HL-60 (cell line): ENCODE data around the gene TMC5.

Experiments used
- POLR2AphosphoS5 ChIP-seq: IDR thresholded peaks from 2 replicates; pipeline ENCODE4 v1.6.1; 2012; ENCODE audit warnings: low read depth
- TF ChIP-seq, protein P1 (sequence below): IDR thresholded peaks from one replicate; pipeline ENCODE4 v1.5.1; 2011; ENCODE audit warnings: low read length, control low read depth, inconsistent platforms; ENCODE audit not compliant: insufficient read depth
- TF ChIP-seq, protein P2 (sequence below): IDR thresholded peaks from 2 replicates; pipeline ENCODE4 v1.6.1; 2012; ENCODE audit warnings: low read depth; ENCODE audit not compliant: insufficient replicate concordance

DNA sequence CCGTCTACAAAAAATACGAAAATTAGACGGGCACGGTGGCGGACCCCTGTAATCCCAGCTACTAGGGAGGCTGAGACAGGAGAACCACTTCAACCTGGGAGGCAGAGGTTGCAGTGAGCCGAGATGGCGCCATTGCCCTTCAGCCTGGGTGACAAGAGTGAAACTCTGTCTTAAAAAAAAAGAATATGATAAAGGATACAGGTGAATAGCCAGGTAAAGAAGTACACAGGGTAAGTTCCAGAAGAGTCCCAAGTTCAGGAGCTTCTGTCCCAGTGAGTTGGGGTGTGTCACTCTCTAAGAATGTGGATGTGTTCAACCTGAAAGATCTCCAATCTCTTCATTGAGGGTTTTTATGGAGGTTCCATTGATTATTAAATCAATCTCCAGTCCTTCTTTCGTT is 6.8 kb downstream of the TMC5 start:
- TF ChIP-seq, protein P1, sequence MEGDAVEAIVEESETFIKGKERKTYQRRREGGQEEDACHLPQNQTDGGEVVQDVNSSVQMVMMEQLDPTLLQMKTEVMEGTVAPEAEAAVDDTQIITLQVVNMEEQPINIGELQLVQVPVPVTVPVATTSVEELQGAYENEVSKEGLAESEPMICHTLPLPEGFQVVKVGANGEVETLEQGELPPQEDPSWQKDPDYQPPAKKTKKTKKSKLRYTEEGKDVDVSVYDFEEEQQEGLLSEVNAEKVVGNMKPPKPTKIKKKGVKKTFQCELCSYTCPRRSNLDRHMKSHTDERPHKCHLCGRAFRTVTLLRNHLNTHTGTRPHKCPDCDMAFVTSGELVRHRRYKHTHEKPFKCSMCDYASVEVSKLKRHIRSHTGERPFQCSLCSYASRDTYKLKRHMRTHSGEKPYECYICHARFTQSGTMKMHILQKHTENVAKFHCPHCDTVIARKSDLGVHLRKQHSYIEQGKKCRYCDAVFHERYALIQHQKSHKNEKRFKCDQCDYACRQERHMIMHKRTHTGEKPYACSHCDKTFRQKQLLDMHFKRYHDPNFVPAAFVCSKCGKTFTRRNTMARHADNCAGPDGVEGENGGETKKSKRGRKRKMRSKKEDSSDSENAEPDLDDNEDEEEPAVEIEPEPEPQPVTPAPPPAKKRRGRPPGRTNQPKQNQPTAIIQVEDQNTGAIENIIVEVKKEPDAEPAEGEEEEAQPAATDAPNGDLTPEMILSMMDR: no peak
- no peak for TF ChIP-seq POLR2AphosphoS5
- TF ChIP-seq, protein P2, sequence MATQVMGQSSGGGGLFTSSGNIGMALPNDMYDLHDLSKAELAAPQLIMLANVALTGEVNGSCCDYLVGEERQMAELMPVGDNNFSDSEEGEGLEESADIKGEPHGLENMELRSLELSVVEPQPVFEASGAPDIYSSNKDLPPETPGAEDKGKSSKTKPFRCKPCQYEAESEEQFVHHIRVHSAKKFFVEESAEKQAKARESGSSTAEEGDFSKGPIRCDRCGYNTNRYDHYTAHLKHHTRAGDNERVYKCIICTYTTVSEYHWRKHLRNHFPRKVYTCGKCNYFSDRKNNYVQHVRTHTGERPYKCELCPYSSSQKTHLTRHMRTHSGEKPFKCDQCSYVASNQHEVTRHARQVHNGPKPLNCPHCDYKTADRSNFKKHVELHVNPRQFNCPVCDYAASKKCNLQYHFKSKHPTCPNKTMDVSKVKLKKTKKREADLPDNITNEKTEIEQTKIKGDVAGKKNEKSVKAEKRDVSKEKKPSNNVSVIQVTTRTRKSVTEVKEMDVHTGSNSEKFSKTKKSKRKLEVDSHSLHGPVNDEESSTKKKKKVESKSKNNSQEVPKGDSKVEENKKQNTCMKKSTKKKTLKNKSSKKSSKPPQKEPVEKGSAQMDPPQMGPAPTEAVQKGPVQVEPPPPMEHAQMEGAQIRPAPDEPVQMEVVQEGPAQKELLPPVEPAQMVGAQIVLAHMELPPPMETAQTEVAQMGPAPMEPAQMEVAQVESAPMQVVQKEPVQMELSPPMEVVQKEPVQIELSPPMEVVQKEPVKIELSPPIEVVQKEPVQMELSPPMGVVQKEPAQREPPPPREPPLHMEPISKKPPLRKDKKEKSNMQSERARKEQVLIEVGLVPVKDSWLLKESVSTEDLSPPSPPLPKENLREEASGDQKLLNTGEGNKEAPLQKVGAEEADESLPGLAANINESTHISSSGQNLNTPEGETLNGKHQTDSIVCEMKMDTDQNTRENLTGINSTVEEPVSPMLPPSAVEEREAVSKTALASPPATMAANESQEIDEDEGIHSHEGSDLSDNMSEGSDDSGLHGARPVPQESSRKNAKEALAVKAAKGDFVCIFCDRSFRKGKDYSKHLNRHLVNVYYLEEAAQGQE: no peak
